Type B pancreatic cell (in vitro differentiated cells): Measurements from ENCODE around the gene SYNM. TPM values are rescaled to one million over a fixed set of nuclear protein-coding genes. Genes with fewer than 3 reads are reported as not detected.

Experiments
- DNase-seq: peaks from one replicate; pipeline ENCODE4 v3.0.0; 2021; ENCODE audit warnings: mixed read lengths; ENCODE audit not compliant: unreplicated experiment; ENCODE audit errors: extremely low spot score
- H3K27ac Mint-ChIP-seq: 2 replicates; pipeline ENCODE4 v1.8.0; 2021; ENCODE audit warnings: mild to moderate bottlenecking, mixed read lengths
- H3K27me3 Mint-ChIP-seq: 2 replicates; pipeline ENCODE4 v1.8.0; 2021; ENCODE audit warnings: mixed read lengths
- H3K36me3 Mint-ChIP-seq: 2 replicates; pipeline ENCODE4 v1.8.0; 2021; ENCODE audit warnings: mixed read lengths
- H3K4me1 Mint-ChIP-seq: one replicate; pipeline ENCODE4 v1.8.0; 2021; ENCODE audit warnings: mixed read lengths; ENCODE audit not compliant: unreplicated experiment
- H3K4me3 Mint-ChIP-seq: 2 replicates; pipeline ENCODE4 v1.8.0; 2021; ENCODE audit warnings: mild to moderate bottlenecking, mixed read lengths
- H3K9me3 Mint-ChIP-seq: 2 replicates; pipeline ENCODE4 v1.8.0; 2021; ENCODE audit warnings: mixed read lengths
- total RNA-seq: library from RNA; stranded (reverse); gene quantifications from 2 replicates; pipeline ENCODE4 v1.2.1, GENCODE V29; 2021; ENCODE audit warnings: low replicate concordance
- TF ChIP-seq, protein P1 (sequence below): fragments of 200-600 bp; sonication (generic); conservative IDR thresholded peaks from 2 replicates; pipeline ENCODE4 v1.5.0; 2021; ENCODE audit warnings: antibody characterized with exemption, mild to moderate bottlenecking

Gene SYNM
- total RNA-seq, 1 donor from 2014 or later: 4.1 TPM

DNA sequence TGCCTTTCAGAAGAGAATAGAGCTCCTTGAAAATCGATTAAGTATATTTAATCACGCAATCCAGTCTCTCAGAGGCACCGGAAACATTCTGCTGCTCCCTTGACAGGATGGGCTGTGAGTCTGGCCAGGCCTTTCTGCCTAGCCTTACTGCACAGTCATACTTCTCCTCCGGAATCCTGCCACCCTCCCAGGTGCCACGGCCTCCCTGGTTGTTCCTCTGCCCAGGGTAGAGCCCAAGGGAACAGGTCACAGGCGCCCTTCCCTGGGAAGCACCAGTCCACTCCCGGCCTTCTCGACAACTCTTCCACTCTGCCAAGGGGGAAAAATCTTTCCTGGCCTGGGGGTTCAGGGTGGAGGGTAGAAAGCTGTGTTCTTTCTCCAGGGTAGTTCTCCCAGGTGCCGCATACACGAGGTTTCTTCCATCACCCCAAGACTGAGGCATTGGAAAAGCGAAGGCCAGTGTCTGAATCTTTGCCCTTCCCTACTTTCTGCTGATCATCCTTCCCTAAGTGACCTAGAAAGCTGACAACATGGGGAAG lies 17.4 kb upstream of the SYNM start:
- H3K9me3 Mint-ChIP-seq: no peaks in the 10 kb centered on the region
- H3K4me3 Mint-ChIP-seq: no peak overlapping the region
- no peaks in the 10 kb centered on the region for H3K36me3 Mint-ChIP-seq
- peaks cover 11% of the 10 kb centered on the region for H3K27me3 Mint-ChIP-seq
- TF ChIP-seq, protein P1, sequence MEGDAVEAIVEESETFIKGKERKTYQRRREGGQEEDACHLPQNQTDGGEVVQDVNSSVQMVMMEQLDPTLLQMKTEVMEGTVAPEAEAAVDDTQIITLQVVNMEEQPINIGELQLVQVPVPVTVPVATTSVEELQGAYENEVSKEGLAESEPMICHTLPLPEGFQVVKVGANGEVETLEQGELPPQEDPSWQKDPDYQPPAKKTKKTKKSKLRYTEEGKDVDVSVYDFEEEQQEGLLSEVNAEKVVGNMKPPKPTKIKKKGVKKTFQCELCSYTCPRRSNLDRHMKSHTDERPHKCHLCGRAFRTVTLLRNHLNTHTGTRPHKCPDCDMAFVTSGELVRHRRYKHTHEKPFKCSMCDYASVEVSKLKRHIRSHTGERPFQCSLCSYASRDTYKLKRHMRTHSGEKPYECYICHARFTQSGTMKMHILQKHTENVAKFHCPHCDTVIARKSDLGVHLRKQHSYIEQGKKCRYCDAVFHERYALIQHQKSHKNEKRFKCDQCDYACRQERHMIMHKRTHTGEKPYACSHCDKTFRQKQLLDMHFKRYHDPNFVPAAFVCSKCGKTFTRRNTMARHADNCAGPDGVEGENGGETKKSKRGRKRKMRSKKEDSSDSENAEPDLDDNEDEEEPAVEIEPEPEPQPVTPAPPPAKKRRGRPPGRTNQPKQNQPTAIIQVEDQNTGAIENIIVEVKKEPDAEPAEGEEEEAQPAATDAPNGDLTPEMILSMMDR: no peak
- H3K4me1 Mint-ChIP-seq: no peaks in the 10 kb centered on the region
- peak; percentile 51 for DNase-seq
- no peak overlapping the region for H3K27ac Mint-ChIP-seq

DNA sequence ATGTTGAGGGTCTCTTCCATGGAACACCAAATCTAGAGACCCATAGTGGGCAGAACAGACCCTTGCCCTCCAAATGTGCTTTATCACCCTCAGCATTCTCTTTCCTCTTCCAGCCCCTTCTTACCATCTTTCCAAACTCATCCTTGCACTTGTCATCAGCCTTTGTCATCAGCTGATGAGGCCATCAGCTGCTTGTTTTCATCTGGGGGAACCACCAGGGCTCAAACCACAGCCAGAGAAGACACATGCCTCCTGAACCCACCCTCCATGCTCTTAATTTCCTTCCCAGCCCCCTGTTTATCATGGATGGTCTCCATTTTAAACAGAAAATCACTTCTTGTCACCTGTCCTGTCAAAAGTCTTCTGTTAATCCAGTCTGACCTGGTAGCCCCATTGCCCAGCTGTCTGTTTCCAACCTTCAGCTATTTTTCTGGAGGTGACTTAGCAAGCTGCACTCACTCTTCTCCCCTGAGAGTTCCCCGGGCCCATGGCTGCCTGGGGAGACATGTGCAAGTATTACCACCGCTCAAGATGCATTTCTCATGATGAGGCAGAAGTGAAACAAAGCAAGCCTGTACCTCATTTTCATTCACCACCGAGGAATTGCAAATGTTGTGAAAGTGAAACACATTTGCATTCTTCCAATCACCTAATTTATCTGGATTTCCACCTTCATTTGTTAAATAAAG lies 14.7 kb upstream of the SYNM start:
- Mint-ChIP-seq H3K36me3 (no peaks in the 10 kb centered on the region), H3K27me3 (peaks cover 15% of the 10 kb centered on the region), H3K4me3 (no peak overlapping the region), H3K27ac (no peak overlapping the region), H3K4me1 (no peaks in the 10 kb centered on the region), H3K9me3 (no peaks in the 10 kb centered on the region)
- peak; percentile 54 for DNase-seq
- TF ChIP-seq, protein P1: no peak

DNA sequence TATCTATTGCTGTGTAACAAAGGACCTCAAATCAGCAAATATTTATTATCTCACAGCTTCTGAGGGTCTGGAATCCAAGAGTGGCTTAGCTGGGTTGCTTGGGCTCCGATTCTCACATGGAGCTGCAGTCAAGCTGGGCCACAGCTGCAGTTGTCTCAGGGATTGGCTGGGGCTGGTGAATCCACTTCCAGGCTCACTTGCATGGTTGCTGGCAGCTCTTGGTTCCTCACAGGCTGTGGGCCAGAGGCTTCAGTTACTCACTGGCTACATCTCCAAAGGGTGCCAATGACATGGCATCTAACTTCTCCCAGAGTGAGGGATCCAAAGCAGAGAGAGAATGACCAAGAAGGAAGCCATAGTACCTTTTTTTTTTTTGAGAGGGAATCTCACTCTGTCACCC lies 13.9 kb upstream of the SYNM start:
- peak; percentile 18 for DNase-seq
- Mint-ChIP-seq H3K4me1 (no peaks in the 10 kb centered on the region), H3K4me3 (no peak overlapping the region)

DNA sequence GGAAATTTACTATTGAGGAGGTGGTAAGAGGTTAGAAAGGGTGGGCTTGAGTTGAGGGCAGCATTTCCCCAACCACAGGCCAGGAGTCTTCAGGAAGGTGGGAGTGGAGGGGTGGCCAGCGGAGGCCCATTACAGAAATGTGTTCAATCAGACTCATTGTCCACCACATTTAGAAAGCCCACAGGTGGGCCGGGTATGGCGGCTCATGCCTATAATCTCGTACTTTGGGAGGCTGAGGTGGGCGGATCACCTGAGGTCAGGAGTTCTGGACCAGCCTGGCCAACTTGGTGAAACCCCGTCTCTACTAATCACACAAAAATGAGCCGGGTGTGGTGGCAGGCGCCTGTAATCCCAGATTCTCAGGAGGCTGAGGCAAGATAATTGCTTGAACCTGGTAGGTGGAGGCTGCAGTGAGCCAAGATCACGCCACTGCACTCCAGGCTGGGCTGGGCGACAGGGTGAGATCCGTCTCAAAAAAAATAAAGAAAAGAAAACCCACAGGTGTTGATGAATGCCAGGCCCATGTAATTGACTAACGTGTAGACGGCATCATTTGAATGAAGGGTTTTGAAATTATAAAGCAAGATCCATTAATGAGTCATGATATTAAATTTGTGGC lies 12.2 kb upstream of the SYNM start:
- Mint-ChIP-seq H3K4me3 (no peak overlapping the region), H3K27me3 (peaks cover 35% of the 10 kb centered on the region), H3K4me1 (no peaks in the 10 kb centered on the region), H3K36me3 (no peaks in the 10 kb centered on the region), H3K9me3 (no peaks in the 10 kb centered on the region), H3K27ac (no peak overlapping the region)
- TF ChIP-seq, protein P1: no peak
- DNase-seq: peak; percentile 36

More for the DNA sequence above, 13.9 kb upstream of the SYNM start:
- H3K27ac Mint-ChIP-seq: no peak overlapping the region
- no peaks in the 10 kb centered on the region for H3K36me3 Mint-ChIP-seq
- H3K27me3 Mint-ChIP-seq: peaks cover 20% of the 10 kb centered on the region
- TF ChIP-seq, protein P1: no peak
- H3K9me3 Mint-ChIP-seq: no peaks in the 10 kb centered on the region

DNA sequence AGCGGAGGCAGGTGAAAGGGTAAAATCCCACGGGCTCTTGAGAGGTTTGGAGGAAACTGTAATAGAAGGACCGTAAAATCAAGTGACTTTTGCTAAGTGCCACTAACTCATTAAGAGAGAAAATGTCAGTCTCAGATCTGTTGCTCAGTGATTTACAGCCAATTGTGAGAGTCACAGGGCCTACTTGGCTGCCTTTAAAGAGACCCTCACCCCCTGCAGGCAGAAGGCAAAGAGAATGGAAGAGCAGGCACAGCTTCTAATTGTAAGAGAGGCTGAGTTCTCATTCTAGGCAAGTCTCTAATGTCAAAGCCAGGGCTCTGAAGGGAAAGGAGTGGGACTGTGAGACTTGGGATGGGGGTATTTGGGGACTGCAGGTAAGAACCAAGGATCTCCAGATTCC lies 9.3 kb upstream of the SYNM start:
- Mint-ChIP-seq H3K9me3 (no peaks in the 10 kb centered on the region), H3K4me1 (no peaks in the 10 kb centered on the region), H3K27me3 (peaks cover 46% of the 10 kb centered on the region), H3K36me3 (no peaks in the 10 kb centered on the region), H3K4me3 (no peak overlapping the region), H3K27ac (no peak overlapping the region)
- no peak for DNase-seq
- TF ChIP-seq, protein P1: no peak
